Keratinocyte (primary cell): ENCODE data around the gene CEP152. TPM values are rescaled to one million over a fixed set of nuclear protein-coding genes. Genes with fewer than 3 reads are reported as not detected.

ENCODE experiments used
- DNase-seq: peaks from one replicate; pipeline ENCODE4 v3.0.0-alpha.2; 2011; ENCODE audit warnings: low read depth, missing footprints, low spot score
- FAIRE-seq: peaks from 2 replicates; lab custom pipeline; 2011; peaks lifted over from hg19 to GRCh38; lab: Jason Lieb, UNC
- H2AFZ ChIP-seq: 2 replicates; pipeline ENCODE4 v1.6.0; 2012; ENCODE audit warnings: low read length, control low read depth, inconsistent platforms; ENCODE audit not compliant: control insufficient read depth
- H3K27ac ChIP-seq: 2 replicates; pipeline ENCODE4 v1.5.1; 2011; ENCODE audit warnings: low read length; ENCODE audit not compliant: control insufficient read depth, insufficient read depth
- H3K27me3 ChIP-seq: 3 replicates; pipeline ENCODE4 v1.6.0; 2011; ENCODE audit warnings: low read length; ENCODE audit not compliant: control insufficient read depth, insufficient read depth; ENCODE audit errors: extremely low read depth
- H3K36me3 ChIP-seq, 2 experiments: 2 replicates in 1 of 2; 3 replicates in 1 of 2; pipeline ENCODE4 v1.5.1; 2011; ENCODE audit warnings: low read length in 2 of 2, mild to moderate bottlenecking in 1 of 2; ENCODE audit not compliant: control insufficient read depth in 2 of 2, insufficient read depth in 2 of 2; ENCODE audit errors: extremely low read depth in 1 of 2
- H3K4me1 ChIP-seq: 3 replicates; pipeline ENCODE4 v1.5.1; 2011; ENCODE audit warnings: low read length; ENCODE audit not compliant: control insufficient read depth, insufficient read depth; ENCODE audit errors: extremely low read depth
- H3K4me2 ChIP-seq: 3 replicates; pipeline ENCODE4 v1.6.0; 2011; ENCODE audit warnings: low read depth, low read length; ENCODE audit not compliant: control insufficient read depth, insufficient read depth; ENCODE audit errors: extremely low read depth
- H3K4me3 ChIP-seq, 3 experiments: fragments of 200-600 bp in 1 of 3; sonication (generic) in 1 of 3; 2 replicates in 2 of 3; 3 replicates in 1 of 3; pipeline ENCODE4 v1.5.1; 2011 to 2016; ENCODE audit warnings: low read length in 3 of 3, mild to moderate bottlenecking in 3 of 3, control low read depth in 2 of 3, inconsistent platforms in 1 of 3, low read depth in 1 of 3, mixed read lengths in 1 of 3, mixed run types in 1 of 3, moderate library complexity in 1 of 3; ENCODE audit not compliant: control insufficient read depth in 2 of 3, insufficient read depth in 2 of 3; ENCODE audit errors: extremely low read depth in 1 of 3
- H3K79me2 ChIP-seq: 2 replicates; pipeline ENCODE4 v1.6.0; 2012; ENCODE audit warnings: low read length; ENCODE audit not compliant: control insufficient read depth, insufficient read depth
- H3K9ac ChIP-seq: 3 replicates; pipeline ENCODE4 v1.6.0; 2011; ENCODE audit warnings: low read length; ENCODE audit not compliant: control insufficient read depth, insufficient read depth; ENCODE audit errors: extremely low read depth
- H3K9me1 ChIP-seq: 3 replicates; pipeline ENCODE4 v1.6.0; 2011; ENCODE audit warnings: low read length; ENCODE audit not compliant: control insufficient read depth, insufficient read depth; ENCODE audit errors: extremely low read depth
- H3K9me3 ChIP-seq: 2 replicates; pipeline ENCODE4 v1.5.1; 2012; ENCODE audit warnings: low read depth, low read length; ENCODE audit not compliant: control insufficient read depth
- H4K20me1 ChIP-seq: 3 replicates; pipeline ENCODE4 v1.6.0; 2011; ENCODE audit warnings: low read length; ENCODE audit not compliant: control insufficient read depth, insufficient read depth; ENCODE audit errors: extremely low read depth
- EZH2 ChIP-seq: IDR thresholded peaks from one replicate; pipeline ENCODE4 v1.6.1; 2012; ENCODE audit warnings: inconsistent platforms, mild to moderate bottlenecking, low read length, moderate library complexity
- dilution Hi-C: fragments of 300-500 bp; cut with MboI; formaldehyde crosslinking; loops from one replicate; pipeline ENCODE4 v1.7.0; 2020; ENCODE audit warnings: low sequenced_read_pairs; ENCODE audit not compliant: extremely low pct_ligation_motif_present
- polyA plus RNA-seq, 5 experiments: library from polyadenylated mRNA; depleted of rRNA in 3 of 5; stranded (reverse) in 3 of 5; stranded (forward) in 1 of 5; unstranded in 1 of 5; fragments of >200 nt; gene quantifications; 1 replicate in 1 of 5; 2 replicates in 3 of 5; 3 replicates in 1 of 5; pipeline versions ENCODE4 v1.2.1 to v1.2.3, GENCODE V29; 2011 to 2012; ENCODE audit warnings: missing spikeins in 2 of 5, low read depth in 1 of 5, low replicate concordance in 1 of 5
- TF ChIP-seq, protein P1 (sequence below), 3 experiments: IDR thresholded peaks in 1 of 3; conservative IDR thresholded peaks in 1 of 3; optimal IDR thresholded peaks in 1 of 3; 2 replicates in 2 of 3; 3 replicates in 1 of 3; pipeline versions ENCODE3 to v1.5.1; 2011; ENCODE audit warnings: low read length in 3 of 3, mild to moderate bottlenecking in 3 of 3, moderate library complexity in 2 of 3, control low read depth in 1 of 3, inconsistent platforms in 1 of 3; ENCODE audit not compliant: insufficient read depth in 2 of 3; ENCODE audit errors: extremely low read depth in 1 of 3

Gene CEP152
- polyA plus RNA-seq, 1 donor (not counting 4 experiments of a cell fraction or from before 2014, with no cell fraction given), result 4.0 TPM

DNA sequence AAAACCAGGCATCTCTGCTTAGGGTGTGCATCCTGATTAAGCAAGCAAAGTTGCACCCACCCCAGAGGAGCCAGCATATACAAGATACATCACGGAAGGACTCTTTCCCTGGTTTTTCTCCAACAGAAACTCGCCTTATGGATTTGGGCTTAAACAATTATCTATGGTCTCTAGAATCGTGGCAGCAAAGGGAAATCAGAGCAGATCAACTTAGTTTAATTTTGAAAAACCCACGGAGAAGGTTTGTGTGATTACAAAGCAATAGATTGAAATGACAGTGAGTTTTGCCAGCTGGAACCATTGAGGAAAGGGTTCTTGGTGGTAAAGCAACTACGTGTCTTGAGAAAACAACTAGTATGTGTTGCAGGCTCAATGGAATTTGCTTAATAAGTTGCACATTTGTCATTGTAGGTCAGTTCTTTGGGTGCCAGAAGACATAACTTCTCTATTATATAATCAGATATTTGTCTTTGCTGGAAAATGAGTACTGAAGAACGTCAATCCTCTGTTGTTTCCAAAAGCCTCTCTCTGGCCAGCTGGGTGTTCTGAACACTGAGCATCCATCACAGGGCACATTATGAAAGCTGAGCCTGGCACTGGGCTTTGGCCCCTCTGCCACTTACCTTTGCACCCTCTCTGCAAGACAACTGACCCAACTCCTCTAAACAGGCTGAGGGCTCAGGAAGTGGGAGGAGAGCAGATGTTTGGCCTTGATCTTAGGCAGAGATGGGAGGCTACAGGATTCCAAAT, 89.6 kb downstream of the CEP152 start:
- Histone ChIP-seq H3K9me1 (no peaks in the 10 kb centered on the region), H3K4me2 (no peak overlapping the region), H3K9me3 (no peaks in the 10 kb centered on the region), H3K27me3 (no peaks in the 10 kb centered on the region), H3K79me2 (no peaks in the 10 kb centered on the region), H3K9ac (no peak overlapping the region), H3K27ac (no peak overlapping the region), H4K20me1 (no peaks in the 10 kb centered on the region), H2AFZ (no peak overlapping the region), H3K4me1 (peaks cover 15% of the 10 kb centered on the region), H3K36me3 (no peaks in the 10 kb centered on the region), H3K4me3 (no peak overlapping the region)
- TF ChIP-seq EZH2, result no peak
- TF ChIP-seq, protein P1, sequence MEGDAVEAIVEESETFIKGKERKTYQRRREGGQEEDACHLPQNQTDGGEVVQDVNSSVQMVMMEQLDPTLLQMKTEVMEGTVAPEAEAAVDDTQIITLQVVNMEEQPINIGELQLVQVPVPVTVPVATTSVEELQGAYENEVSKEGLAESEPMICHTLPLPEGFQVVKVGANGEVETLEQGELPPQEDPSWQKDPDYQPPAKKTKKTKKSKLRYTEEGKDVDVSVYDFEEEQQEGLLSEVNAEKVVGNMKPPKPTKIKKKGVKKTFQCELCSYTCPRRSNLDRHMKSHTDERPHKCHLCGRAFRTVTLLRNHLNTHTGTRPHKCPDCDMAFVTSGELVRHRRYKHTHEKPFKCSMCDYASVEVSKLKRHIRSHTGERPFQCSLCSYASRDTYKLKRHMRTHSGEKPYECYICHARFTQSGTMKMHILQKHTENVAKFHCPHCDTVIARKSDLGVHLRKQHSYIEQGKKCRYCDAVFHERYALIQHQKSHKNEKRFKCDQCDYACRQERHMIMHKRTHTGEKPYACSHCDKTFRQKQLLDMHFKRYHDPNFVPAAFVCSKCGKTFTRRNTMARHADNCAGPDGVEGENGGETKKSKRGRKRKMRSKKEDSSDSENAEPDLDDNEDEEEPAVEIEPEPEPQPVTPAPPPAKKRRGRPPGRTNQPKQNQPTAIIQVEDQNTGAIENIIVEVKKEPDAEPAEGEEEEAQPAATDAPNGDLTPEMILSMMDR (optimal IDR thresholded peaks at IDR 0.05 in 1 of 3, IDR thresholded peaks at IDR 0.05 in 1 of 3, conservative IDR thresholded peaks at IDR 0.05 in 1 of 3; ENCODE audit: extremely low read depth in 1 of 3, insufficient read depth in 2 of 3, low read length in 3 of 3), result no peak
- DNase-seq (no peak), FAIRE-seq (no peak)
- dilution Hi-C loops, result no loop called here

DNA sequence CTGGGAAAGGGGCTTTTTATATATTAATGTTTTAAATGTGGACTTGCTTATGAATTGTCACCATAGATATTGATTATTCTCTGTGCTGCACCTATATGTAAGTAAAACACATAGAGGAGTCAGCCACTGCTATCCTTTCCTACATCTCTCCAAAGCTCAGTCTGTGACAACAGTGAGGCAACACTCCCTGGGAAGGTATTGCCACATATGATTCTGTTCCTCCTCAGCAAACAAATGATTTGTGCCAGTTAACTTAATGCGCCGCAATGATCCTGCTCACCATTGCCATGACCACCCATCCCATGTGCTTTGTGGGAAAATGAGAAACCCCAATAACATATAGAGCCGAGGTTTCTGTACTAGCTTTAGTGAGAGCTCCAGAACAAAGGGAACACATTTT, 90.2 kb downstream of the CEP152 start:
- H3K36me3 ChIP-seq, result no peaks in the 10 kb centered on the region
- no peak overlapping the region for H3K4me3 ChIP-seq
- TF ChIP-seq, protein P1 (optimal IDR thresholded peaks at IDR 0.05 in 1 of 3, IDR thresholded peaks at IDR 0.05 in 1 of 3, conservative IDR thresholded peaks at IDR 0.05 in 1 of 3; ENCODE audit: extremely low read depth in 1 of 3, insufficient read depth in 2 of 3, low read length in 3 of 3), result no peak
- no peak for TF ChIP-seq EZH2
- H3K4me1 ChIP-seq, result peaks cover 15% of the 10 kb centered on the region
- H3K79me2 ChIP-seq, result no peaks in the 10 kb centered on the region
- no peaks in the 10 kb centered on the region for H3K9me3 ChIP-seq
- dilution Hi-C loops, result no loop called here
- H2AFZ ChIP-seq, result no peak overlapping the region
- no peak overlapping the region for H3K4me2 ChIP-seq
- H3K9ac ChIP-seq, result no peak overlapping the region
- FAIRE-seq, result no peak
- H3K9me1 ChIP-seq, result no peaks in the 10 kb centered on the region
- no peaks in the 10 kb centered on the region for H4K20me1 ChIP-seq
- H3K27ac ChIP-seq, result no peak overlapping the region
- no peak for DNase-seq
- no peaks in the 10 kb centered on the region for H3K27me3 ChIP-seq
